NCI-H2196 (cell line): ENCODE results near the gene SELENON.
A peak's percentile ranks its signal among the peaks of the same experiment; 100 is the strongest.

Experiments used
- DNase-seq: peaks from one replicate; lab custom pipeline; 2025; ENCODE audit not compliant: unreplicated experiment; lab: John Stamatoyannopoulos, UW

The SELENON gene

DNA sequence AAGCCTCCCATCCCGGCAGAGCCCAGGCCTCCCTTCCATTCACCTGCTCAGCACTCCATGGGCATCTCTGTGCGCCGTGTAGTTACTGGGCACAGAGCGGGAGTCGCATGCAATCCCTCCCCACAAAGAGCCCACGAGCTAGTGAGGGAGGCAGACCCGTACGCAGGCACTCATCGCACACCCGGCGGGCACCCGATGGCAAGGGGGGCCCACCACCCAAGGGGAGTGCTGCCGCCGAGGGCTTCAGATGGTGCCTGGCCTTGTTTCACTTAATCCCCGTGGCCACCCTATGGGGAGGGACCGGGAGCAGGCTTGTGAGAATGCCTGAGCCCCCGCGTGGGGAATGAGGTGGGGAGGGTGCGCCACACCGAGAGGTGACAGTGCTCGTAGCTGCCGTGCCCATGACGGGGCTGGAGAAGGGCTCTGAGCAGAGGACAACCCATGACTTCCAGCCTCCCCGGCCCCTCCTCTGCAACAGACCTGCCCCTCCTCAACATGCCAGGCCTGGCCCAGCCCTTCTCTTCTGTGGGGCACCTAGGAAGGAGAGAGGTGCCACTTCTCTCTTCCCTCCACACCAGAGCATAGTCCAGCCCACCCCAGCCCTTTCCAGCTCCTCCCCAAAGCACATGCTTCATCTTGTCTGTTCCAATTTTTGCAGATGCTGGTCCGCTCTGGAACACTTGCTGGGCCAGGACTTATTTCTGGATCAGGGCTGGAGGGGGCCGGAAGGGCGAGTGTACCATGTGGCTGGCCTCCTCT is 30.2 kb upstream of the SELENON start:
- DNase-seq: no peak

DNA sequence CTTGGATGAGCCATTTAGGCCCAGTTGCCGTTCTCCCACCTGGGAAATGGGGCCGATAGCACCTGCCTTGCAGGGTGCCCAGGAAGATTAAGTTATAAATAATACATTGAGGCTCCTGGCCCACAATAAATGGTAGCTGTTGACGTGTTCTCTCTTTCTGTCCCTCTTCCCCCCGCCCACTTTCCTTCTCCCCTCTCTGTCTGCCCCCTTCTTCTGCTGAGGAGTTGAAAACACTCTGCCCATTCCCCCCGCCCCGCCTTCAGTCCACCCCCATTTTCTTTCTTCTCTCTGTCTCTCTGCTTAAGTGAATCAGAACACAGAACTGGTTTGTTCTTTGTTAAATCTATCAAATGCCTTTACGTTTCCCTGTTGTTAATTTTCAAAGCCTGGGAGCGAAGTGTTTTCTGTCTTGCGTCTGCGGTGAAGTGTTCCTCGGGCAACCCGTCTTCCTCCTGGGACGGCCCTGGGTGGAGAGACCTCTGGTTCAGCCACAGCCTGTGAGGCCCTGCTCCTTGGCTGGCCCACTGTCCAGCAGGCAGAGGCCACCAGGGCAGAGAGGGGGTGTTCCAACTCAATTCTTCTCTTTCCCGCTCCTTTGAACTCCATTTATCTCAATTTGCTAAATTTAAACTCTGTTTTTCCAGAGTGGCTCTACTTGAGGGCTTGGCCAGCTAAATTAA is 29.3 kb upstream of the SELENON start:
- DNase-seq: no peak

DNA sequence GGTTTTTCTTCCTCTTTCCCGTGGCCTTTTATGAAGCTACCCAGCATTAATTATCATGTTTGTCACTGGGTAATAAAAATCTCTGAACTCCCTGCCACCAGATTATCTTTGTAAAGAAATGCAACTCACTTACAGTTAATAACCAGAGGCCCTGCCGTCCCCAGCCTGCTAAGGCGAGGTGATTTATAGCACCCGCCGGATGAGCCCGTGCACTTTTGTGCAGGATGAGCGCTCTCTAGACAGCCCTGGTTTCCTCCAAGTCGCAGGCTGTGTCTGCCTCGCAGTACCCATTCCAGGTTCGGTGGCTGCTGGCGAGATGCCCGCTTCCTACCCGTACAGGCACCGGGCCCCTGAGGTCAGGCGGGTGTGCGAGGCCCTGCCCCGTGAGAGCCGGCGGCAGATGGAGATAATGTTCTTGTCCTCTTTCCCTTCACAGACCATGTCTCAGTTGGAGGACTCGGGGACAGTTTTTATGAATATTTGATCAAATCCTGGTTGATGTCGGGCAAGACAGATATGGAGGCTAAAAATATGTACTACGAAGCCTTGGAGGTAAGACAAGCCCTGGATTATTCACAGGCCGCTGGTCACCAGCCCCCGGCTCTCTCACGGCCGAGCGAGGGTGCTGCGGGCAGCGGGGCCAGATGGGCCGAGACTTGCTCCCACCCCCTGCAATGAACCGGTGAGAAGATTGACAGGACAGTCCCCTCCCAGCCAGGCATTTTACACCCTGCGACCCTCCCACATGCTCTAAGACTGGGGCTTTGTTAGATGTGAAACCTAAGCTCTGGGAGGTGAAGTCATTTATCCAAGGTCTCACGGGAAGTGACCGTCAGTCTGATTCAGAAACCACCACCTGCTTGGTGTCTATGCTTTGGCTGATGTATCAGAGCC is 28.5 kb upstream of the SELENON start:
- peak; percentile 39 for DNase-seq

DNA sequence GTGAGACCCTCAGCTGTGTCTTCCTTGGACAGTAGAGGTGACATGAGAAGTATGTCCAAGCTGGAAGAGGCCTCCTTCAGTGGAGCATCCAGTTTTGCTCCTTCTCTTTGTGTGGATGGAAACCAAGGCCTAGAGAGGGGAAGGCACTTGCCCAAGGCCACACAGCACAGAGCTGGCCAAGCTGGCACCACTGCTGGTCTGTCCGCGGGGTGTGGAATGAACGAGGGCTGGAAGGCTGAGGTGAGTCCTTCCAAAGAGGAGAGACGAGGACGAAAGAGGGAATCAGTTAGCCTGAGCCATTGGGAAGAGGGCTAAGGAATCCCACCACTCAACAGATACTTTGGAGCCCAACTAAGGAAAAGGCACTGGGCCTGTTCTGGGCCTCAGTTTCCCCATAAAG is 27.8 kb upstream of the SELENON start:
- no peak for DNase-seq

DNA sequence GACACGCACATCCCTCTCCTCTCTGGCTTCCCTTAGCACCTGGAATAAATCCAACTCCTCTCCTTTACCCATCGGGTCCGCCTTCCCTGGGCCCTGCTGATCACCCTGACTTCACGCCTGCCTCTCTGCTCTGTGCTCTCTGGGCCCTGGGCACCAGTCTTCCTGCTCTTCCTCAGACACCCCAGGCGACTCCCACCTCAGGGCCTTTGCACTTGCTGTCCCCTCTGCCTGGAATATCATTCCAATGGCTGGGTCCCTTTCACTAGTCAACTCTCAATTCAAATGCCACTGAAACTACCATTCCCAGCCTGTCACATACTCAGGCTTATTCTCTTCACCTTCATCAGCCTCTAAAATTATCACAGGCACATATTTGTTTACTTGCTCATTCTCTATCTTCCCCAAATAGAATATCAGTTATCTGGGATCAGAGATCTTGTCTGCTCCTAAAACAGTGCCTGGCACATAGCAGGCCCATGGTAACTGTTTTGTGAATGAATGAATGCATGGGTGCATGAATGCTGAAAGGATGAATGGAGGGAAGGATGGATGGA is 27.2 kb upstream of the SELENON start:
- no peak for DNase-seq

DNA sequence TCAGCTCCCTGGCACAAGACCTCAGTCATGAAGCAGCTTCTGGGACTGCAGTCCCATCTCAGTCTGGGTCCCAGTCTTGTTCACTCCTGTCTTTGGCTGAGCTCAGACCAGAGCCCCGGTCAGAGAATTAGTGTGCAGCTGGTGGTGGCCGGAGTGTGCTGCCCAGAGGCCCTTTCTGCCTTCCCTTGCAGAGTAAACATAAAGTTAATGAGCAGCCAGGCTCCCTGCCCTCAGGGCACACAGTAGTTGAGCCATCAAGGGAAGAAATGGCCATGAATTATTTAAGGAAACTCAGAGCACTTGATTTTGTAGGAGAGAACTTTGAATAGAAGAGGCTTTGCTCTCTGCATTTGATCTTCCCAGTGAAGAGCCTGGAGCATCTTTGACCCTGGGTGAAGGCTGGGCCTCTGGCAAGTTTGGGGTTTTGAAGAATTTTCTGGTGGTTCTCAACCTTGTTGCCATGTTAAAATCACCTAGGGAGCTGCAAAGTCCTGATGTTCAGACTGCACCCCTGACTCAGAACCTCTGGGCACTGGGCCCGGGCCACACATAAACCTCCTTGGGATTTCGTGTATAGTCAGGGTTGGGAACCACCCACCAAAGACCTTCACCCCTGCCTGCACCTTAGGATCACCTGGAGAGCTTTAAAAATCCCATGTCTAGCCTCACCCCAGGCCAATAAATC is 26.4 kb upstream of the SELENON start:
- no peak for DNase-seq

DNA sequence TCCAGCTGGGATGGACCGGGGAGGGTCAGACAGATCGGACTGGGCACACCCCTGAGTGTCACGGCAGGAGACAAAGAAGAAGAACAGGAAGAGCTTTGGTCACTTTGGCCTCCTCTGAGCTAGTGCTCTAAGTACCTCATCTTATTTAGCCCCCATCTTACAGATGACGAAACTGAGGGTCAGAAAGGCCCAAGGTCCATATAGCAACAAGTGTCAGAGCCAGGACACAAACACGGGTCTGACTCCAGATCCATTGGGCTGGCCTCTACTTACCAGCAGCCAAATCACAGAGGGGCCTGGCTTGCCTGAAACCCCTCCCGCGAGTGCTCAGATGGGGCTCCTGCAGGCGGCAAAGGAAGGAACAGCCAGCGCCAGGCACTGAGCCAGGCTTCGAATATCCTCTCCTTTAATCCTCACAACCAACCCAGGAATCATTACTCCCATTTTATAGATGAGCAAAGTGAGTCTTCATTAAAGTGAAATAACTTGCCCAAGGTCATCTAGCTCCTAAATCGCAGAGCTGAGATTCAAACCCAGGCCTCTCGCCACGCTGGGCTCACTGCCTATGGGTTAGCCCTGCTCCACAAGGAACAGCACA is 25.7 kb upstream of the SELENON start:
- DNase-seq: no peak

DNA sequence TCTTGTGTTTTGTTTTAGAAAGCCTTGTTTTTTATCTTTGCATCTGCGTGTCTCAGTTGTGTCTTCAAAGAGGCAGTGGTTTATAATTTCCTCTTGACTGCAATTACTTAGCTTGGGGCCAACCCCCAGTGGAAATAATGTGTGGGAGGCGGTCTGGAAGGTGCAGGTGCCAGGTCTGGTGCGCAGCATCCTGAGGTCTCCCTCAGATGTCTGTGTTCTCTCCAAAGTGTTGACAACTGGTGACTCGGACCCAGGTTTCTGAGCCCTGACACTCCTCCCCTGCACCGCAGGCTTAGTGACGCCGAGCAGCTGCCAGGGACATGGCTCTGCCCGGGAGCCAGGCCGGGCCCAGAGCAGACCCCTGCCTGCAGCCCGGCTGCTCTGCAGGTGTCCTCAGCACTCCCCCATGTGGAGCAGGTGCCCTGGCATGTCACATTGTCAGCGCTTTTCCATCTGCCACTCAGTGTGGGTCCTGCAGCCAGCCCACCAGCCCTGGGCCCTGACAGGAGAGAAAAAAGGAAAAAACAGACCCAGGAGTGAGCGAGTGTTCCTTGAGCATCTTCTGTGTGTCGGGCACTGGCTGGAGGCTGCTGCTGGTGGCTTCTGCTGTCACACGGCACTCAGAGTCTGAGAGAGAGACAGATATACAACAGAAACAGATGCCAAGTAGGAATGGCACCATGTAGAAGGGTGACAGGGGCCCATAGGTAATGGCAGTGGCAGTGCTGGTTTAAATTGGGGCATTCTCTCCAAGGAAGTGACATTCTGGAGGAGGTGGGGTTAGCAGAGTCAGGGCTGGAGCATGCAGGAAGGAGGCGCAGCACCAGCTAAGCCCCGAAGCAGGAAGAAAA is 24.8 kb upstream of the SELENON start:
- peak; percentile 19 for DNase-seq

DNA sequence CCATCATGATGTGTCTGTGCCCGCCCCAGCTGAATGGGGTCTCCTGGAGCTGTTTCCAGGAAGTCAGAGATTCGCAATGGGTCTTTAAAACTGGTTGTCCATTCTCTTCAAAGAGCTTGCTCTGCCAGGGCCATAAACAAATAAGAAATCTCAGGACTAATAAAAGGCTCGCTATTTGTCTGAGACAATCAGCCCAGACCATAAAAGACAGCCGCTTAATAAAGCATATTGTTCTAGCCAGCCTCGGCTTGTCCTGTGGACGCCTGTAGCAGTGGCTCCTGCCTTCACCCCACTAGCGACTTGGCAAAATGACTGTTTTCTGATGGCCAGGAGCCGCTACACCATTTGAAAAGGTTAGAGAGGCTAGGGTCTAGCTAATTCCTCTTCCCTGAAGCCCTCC is 20.6 kb upstream of the SELENON start:
- no peak for DNase-seq

DNA sequence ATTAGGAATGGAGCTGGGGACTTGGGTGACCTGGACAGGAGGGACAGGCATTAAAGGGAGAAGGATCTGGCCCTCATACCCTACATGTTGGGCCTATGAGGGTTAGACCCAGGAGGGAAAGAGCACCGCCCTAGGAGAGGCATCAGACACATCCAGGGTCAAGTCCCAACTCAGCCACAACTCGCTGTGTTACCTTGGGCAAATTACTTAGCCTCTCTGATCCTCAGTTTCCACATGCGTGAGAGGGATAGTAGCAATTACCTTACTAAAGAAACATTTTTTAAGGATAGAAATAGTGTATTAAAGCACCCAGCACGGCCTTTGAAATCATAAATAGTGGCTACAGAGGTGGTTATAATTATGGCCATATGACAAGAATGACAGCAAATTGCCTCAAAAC is 20.1 kb upstream of the SELENON start:
- DNase-seq: no peak

DNA sequence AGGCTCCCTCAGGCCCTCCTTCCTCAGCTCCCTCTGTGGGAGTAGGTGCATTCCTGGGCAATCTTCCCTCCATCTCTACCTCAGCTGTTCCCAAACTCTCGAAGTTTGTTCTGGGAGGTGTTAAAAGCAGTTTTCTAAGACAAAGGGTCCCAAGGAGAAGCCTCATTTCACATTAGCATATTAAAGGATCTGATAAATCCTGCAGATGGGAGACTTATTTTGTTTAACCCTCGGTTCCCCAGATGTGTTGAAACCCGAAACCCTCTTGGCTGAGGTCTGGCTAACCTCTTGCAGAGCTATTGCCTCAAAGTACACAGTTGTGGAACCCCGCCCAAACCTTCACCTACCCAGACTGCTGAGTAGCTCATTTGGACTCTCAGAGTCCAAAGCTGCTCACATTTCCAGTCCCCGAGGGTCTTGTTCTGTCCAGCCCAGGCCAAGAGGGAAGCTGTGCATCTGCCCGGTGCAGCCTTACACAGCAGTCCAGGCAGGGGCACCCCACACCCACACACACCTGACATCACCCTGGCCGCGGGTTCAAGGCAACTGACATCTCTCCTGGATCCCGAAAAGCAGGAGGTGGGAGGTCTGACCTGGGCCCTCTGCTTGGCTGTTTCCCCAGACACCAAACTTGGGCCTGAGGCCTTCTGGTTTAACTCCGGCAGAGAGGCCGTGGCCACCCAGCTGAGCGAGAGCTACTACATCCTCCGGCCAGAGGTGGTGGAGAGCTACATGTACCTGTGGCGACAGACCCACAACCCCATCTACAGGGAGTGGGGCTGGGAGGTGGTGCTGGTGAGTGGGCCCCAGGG is 19.5 kb upstream of the SELENON start:
- DNase-seq: peak; percentile 28

DNA sequence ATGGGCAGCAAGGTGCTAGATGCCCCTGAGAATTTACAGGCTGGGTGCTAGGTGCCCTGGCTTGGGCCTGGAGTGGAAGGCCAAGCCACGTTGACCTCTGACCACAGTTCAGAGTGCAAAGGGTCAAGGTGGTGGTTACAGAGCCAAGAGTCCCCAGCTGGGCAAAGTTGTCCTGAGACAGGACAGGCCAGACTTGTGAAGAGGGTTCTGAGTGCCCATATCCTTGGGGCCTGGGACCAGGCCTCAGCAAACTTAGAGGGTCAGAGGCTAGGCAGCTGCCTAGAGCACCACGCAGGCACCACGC is 18.9 kb upstream of the SELENON start:
- no peak for DNase-seq

DNA sequence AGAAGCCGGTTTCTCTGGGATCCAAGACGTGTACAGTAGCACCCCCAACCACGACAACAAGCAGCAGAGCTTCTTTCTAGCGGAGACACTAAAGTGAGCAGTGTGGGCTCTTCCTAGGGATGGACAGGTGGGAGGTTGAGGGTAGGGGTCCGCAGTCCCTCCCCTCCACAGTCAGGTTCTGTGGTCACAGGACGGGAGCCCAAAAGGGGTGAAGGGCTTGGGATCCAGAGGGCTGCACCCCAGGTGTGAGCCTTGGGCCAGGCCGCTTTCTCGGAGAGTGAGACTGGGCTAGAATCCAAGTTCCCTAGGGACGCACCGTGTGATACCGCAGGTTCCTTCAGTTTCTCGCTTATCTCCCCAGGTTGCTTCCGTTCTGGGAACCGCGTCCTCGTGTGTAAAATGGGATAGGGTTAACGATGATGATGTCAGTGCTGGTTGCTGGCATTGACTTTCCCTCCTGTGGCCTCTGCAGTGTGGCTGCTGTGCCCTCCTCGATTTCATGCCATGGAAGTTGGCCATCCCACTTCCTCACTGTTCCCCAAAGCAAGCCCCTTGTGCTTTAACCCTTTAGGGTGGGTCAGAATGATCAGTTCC is 17.3 kb upstream of the SELENON start:
- no peak for DNase-seq

DNA sequence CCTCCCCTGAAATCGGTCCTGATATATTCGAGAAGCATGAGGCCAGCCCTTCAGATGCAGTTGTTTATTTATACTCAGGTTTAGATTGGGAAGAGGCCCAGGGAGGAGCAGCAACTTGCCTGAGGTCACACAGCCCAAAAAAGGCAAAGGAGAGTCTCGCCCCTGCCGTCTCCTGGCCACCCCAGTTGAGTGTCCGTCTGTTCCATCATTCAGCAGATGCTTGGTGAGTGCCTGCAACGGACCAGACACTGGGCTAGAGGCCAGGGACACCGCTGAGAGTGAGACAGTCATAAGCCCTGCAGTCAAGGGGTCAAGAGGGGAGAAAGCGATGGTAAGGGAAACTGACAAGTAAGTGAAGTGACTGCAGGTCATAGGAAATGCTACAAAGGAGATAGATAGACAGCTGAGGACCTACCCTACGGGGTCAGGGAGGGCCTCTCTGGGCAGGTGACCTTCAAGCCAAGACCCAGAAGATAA is 15.4 kb upstream of the SELENON start:
- no peak for DNase-seq

DNA sequence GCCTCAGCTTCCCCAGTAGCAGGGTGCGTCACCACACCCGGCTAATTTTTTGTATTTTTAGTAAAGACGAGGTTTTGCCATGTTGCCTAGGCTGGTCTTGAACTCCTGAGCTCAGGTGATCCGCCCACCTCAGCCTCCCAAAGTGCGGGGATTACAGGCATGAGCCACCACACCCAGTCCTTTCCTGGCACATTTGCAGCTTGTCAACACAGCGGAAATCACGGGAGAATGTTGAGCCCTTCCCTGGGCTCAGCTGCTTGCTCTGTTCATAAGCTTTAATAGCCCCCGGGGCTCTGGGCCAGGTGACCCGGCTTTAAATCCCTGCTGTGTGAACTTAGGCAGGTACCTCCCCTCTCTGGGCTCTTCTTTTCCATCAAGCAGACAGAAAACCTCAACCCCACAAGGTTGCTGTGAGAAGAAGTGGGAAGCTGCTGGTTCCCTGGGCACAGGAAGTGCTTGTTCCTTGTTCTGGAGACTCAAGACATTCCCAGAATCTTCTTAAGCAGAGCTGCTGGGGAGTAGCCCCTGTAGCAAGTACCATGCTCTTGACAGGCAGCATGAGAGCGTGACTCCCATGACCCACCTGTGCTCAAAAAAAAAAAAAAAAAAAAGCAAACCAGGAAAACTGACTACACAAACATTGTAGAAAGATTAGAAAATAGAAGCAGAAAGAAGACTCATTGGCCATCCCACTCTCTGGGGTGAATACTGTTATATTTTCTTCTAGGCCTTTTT is 14.5 kb upstream of the SELENON start:
- no peak for DNase-seq

DNA sequence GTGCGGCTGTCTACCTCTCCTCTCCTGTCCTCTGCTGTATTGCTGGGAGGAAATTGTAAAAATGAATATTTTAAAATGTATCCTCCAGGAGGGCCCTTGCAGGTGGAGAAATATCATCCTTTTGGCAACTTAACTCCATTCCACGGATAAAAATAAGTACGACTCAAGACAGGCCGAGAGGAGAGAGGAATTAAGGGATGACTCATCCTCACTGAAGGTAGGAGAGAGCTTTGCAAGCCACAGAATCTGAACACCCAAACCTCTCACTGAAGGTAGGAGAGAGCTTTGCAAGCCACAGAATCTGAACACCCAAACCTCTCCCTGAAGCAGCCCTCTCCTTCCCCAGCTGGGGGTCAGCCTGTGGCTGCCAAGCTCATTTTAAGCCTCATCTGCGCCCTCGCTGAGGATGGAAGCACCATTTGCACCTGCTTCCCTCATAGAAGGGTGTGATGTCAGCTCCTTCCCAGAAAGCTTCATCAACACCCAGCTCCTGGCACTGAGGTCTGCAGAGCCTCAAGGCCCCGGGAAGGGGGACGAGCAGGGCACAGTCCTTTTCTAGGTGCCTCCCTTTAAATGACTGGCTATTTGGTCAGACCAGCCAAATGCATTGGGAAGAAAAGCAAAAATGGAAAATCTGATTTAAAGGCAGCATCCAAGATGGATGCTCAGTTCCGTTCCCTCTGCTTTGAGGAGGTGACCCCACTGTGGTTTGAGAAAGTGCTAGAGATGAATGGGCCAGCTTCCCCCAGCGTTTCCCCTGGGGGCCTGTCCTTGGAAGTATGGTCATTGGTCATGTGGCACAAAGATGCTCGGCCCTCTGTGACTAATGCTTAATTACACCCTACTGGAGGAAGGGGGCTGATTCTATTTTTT is 12.9 kb upstream of the SELENON start:
- no peak for DNase-seq

DNA sequence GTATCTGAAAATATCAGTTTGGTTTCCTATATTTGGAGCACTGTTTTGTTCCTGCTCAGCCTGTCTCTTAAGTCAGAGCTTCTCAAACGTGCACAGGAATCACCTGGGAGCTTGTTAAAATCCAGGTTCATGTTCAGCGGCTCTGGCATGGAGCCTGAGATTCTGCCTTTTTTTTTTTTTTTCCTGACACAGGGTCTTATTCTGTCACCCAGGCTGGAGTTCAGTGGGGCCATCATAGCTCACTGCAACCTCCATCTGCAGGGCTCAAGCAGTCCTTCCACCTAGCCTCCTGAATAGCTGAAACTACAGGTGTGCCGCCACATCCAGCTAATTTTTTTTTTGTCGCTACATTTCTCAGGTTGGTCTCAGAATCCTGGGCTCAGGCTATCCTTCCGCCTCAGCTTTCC is 12.2 kb upstream of the SELENON start:
- no peak for DNase-seq
